Prostate gland (tissue), 2 donors: ENCODE data around the gene RNASET2. TPM values are rescaled to one million over a fixed set of nuclear protein-coding genes. Genes with fewer than 3 reads are reported as not detected.

Experiments
- DNase-seq: peaks from one replicate; pipeline ENCODE4 v3.0.0-alpha.2; 2019; ENCODE audit warnings: low spot score
- H3K27ac ChIP-seq, 2 donors: fragments of 200-600 bp; sonication (generic); 2 replicates each; pipeline ENCODE4 v1.5.1; 2017 to 2019
- H3K27me3 ChIP-seq: fragments of 200-600 bp; sonication (generic); replicated peaks from 2 replicates; pipeline ENCODE4 v1.5.1; 2019; ENCODE audit not compliant: insufficient read depth
- H3K36me3 ChIP-seq, 2 donors: fragments of 200-600 bp; sonication (generic); 1 replicate in 1 of 2; 2 replicates in 1 of 2; pipeline versions ENCODE4 v1.5.1 to v1.8.1; 2017 to 2019
- H3K4me1 ChIP-seq: fragments of 200-600 bp; sonication (generic); replicated peaks from 2 replicates; pipeline ENCODE4 v1.5.1; 2019
- H3K4me3 ChIP-seq, 2 donors: fragments of 200-600 bp; sonication (generic); 2 replicates each; pipeline ENCODE4 v1.5.1; 2017 to 2019
- H3K9me3 ChIP-seq: fragments of 200-600 bp; sonication (generic); 2 replicates; pipeline ENCODE4 v1.5.1; 2017
- CTCF ChIP-seq, 4 experiments: fragments of 200-600 bp in 2 of 4; fragments of 450-650 bp in 2 of 4; sonication (generic) in 2 of 4; IDR thresholded peaks; 1 replicate in 3 of 4; 2 replicates in 1 of 4; pipeline ENCODE4 v1.5.1; 2016 to 2019; ENCODE audit warnings: antibody characterized with exemption in 4 of 4, mild to moderate bottlenecking in 2 of 4, moderate library complexity in 2 of 4
- POLR2A ChIP-seq: fragments of 450-650 bp; IDR thresholded peaks from one replicate; pipeline ENCODE4 v1.6.1; 2016; ENCODE audit warnings: antibody characterized with exemption, mild to moderate bottlenecking
- POLR2AphosphoS5 ChIP-seq: sonication (generic); formaldehyde crosslinking; IDR thresholded peaks from one replicate; pipeline ENCODE4 v1.6.1; 2017; ENCODE audit warnings: antibody characterized with exemption
- WGBS: methylation state at CpG from one replicate; pipeline ENCODE4 v1.1.5; 2018; 5-methylcytosine and 5-hydroxymethylcytosine counted together
- intact Hi-C: fragments of 100-400 bp; cut with DNase I; formaldehyde crosslinking; loops from one replicate; pipeline ENCODE4 v1.14.2; 2022
- total RNA-seq, 2 donors: library from RNA; depleted of rRNA; stranded (reverse); fragments of >200 nt; gene quantifications; one replicate each; pipeline ENCODE4 v1.1.0, GENCODE V29; 2016

The RNASET2 gene
- total RNA-seq, 2 donors from 2014 or later = 81.3 to 180 TPM

GRCh38 chr6:166939894-166940293, 16.5 kb downstream of the RNASET2 start:
- TF ChIP-seq POLR2AphosphoS5 (no peak), POLR2A (no peak), CTCF (IDR thresholded peaks at IDR 0.05) (no peak)
- 87% methylated on average over 7 of the region's 7 CpGs for WGBS
- DNase-seq = no peak
- no peaks in the 10 kb centered on the region for H3K4me1 ChIP-seq
- H3K9me3 ChIP-seq = no peaks in the 10 kb centered on the region
- H3K27me3 ChIP-seq = no peaks in the 10 kb centered on the region
- no peak overlapping the region for H3K4me3 ChIP-seq
- no peaks in the 10 kb centered on the region for H3K36me3 ChIP-seq
- intact Hi-C loops = no loop called here
- no peak overlapping the region for H3K27ac ChIP-seq

- Histone ChIP-seq H3K27ac (no peak overlapping the region), H3K4me1 (no peaks in the 10 kb centered on the region), H3K36me3 (no peaks in the 10 kb centered on the region), H3K9me3 (no peaks in the 10 kb centered on the region), H3K4me3 (no peak overlapping the region), H3K27me3 (no peaks in the 10 kb centered on the region)
- no peak for TF ChIP-seq POLR2AphosphoS5
- no peak for TF ChIP-seq CTCF (IDR thresholded peaks at IDR 0.05)
- no peak for TF ChIP-seq POLR2A
- no peak for DNase-seq
- 75% methylated on average over 4 of the region's 4 CpGs for WGBS
- intact Hi-C loops = no loop called here
These were observed 17.0 kb downstream of the RNASET2 start for GRCh38 chr6:166939345-166939744.

GRCh38 chr6:166938704-166939103, 17.6 kb downstream of the RNASET2 start:
- TF ChIP-seq POLR2AphosphoS5 (no peak), CTCF (IDR thresholded peaks at IDR 0.05) (no peak), POLR2A (no peak)
- 92% methylated on average over 8 of the region's 8 CpGs for WGBS
- Histone ChIP-seq H3K4me3 (no peak overlapping the region), H3K36me3 (no peaks in the 10 kb centered on the region), H3K9me3 (no peaks in the 10 kb centered on the region), H3K4me1 (no peaks in the 10 kb centered on the region), H3K27ac (no peak overlapping the region), H3K27me3 (no peaks in the 10 kb centered on the region)
- DNase-seq = no peak
- intact Hi-C loops = no loop called here

GRCh38 chr6:166938150-166938549, 18.2 kb downstream of the RNASET2 start:
- H3K4me1 ChIP-seq = no peaks in the 10 kb centered on the region
- H3K9me3 ChIP-seq = no peaks in the 10 kb centered on the region
- WGBS = 91% methylated on average over 12 of the region's 12 CpGs
- TF ChIP-seq POLR2AphosphoS5 (no peak), CTCF (IDR thresholded peaks at IDR 0.05) (no peak)
- DNase-seq = no peak
- H3K4me3 ChIP-seq = no peak overlapping the region
- no peaks in the 10 kb centered on the region for H3K27me3 ChIP-seq
- no peaks in the 10 kb centered on the region for H3K36me3 ChIP-seq
- intact Hi-C loops = no loop called here
- no peak overlapping the region for H3K27ac ChIP-seq

GRCh38 chr6:166937746-166938145, 18.6 kb downstream of the RNASET2 start:
- 85% methylated on average over 8 of the region's 8 CpGs for WGBS
- no peaks in the 10 kb centered on the region for H3K27me3 ChIP-seq
- DNase-seq = no peak
- TF ChIP-seq CTCF (IDR thresholded peaks at IDR 0.05) = no peak
- TF ChIP-seq POLR2AphosphoS5 = no peak
- TF ChIP-seq POLR2A = no peak
- H3K4me1 ChIP-seq = no peaks in the 10 kb centered on the region
- no peaks in the 10 kb centered on the region for H3K36me3 ChIP-seq
- H3K9me3 ChIP-seq = no peaks in the 10 kb centered on the region
- no peak overlapping the region for H3K27ac ChIP-seq
- H3K4me3 ChIP-seq = no peak overlapping the region
- intact Hi-C loops = no loop called here
